SU-DHL-6 (cell line): Measurements from ENCODE around the gene CCR6.

ENCODE experiments used
- H2AFZ ChIP-seq: fragments of 200-600 bp; sonication (generic); 2 replicates; pipeline ENCODE4 v1.6.1; 2014; ENCODE audit warnings: low read depth, mild to moderate bottlenecking, moderate library complexity, mixed read lengths, antibody characterized with exemption, low read length; ENCODE audit not compliant: severe bottlenecking
- H3F3A ChIP-seq: fragments of 200-600 bp; shearing (Covaris generic); 2 replicates; pipeline ENCODE4 v1.6.0; 2016; ENCODE audit warnings: antibody characterized with exemption, mild to moderate bottlenecking; ENCODE audit not compliant: insufficient read depth
- H3K27ac ChIP-seq: fragments of 200-600 bp; sonication (generic); 2 replicates; pipeline ENCODE4 v1.5.1; 2016; ENCODE audit warnings: low read depth, mild to moderate bottlenecking, low read length, moderate library complexity, mixed read lengths
- H3K27me3 ChIP-seq: fragments of 200-600 bp; sonication (generic), shearing (Covaris generic); 2 replicates; pipeline ENCODE4 v1.6.0; 2014; ENCODE audit warnings: mild to moderate bottlenecking, low read length
- H3K36me3 ChIP-seq: fragments of 200-600 bp; sonication (generic); 2 replicates; pipeline ENCODE4 v1.6.1; 2014; ENCODE audit warnings: mild to moderate bottlenecking, low read length, mixed read lengths
- H3K4me2 ChIP-seq: fragments of 300-600, 200-600 bp; shearing (Covaris generic), sonication (generic); 2 replicates; pipeline ENCODE4 v1.6.0; 2014; ENCODE audit warnings: low read length, low read depth, mild to moderate bottlenecking; ENCODE audit not compliant: poor library complexity, severe bottlenecking
- H3K4me3 ChIP-seq: fragments of 200-600 bp; sonication (generic); 2 replicates; pipeline ENCODE4 v1.5.1; 2014; ENCODE audit warnings: antibody characterized with exemption, low read length, mild to moderate bottlenecking, mixed read lengths; ENCODE audit not compliant: insufficient read depth, poor library complexity, severe bottlenecking
- H3K79me2 ChIP-seq: fragments of 200-600 bp; sonication (generic); 2 replicates; pipeline ENCODE4 v1.6.1; 2014; ENCODE audit warnings: mild to moderate bottlenecking, low read length, moderate library complexity; ENCODE audit not compliant: insufficient read depth
- H3K9ac ChIP-seq: fragments of 200-600 bp; sonication (generic); 2 replicates; pipeline ENCODE4 v1.7.0; 2014; ENCODE audit warnings: mild to moderate bottlenecking, low read length
- H3K9me2 ChIP-seq: fragments of 200-600 bp; sonication (generic); replicated peaks from 2 replicates; pipeline ENCODE4 v1.6.1; 2014; ENCODE audit warnings: low read length; ENCODE audit not compliant: insufficient read depth
- H3K9me3 ChIP-seq: fragments of 200-600 bp; sonication (generic); 2 replicates; pipeline ENCODE4 v1.6.1; 2014; ENCODE audit warnings: low read length, mixed read lengths; ENCODE audit not compliant: insufficient read depth
- H4K20me1 ChIP-seq: fragments of 200-600 bp; sonication (generic); 2 replicates; pipeline ENCODE4 v1.6.1; 2014; ENCODE audit warnings: low read depth, mild to moderate bottlenecking, antibody characterized with exemption, low read length, moderate library complexity, mixed read lengths
- CTCF ChIP-seq: fragments of 200-600 bp; sonication (generic); IDR thresholded peaks from one replicate; pipeline ENCODE4 v1.5.1; 2017; ENCODE audit warnings: antibody characterized with exemption, mild to moderate bottlenecking, low read length, moderate library complexity; ENCODE audit not compliant: insufficient read depth, poor library complexity, severe bottlenecking
- EZH2phosphoT487 ChIP-seq: fragments of 200-600 bp; sonication (generic), shearing (Covaris generic); conservative IDR thresholded peaks from 2 replicates; pipeline ENCODE4 v1.6.1; 2018; ENCODE audit warnings: mild to moderate bottlenecking, antibody characterized with exemption, low read length, moderate library complexity, mixed read lengths

The CCR6 gene

DNA sequence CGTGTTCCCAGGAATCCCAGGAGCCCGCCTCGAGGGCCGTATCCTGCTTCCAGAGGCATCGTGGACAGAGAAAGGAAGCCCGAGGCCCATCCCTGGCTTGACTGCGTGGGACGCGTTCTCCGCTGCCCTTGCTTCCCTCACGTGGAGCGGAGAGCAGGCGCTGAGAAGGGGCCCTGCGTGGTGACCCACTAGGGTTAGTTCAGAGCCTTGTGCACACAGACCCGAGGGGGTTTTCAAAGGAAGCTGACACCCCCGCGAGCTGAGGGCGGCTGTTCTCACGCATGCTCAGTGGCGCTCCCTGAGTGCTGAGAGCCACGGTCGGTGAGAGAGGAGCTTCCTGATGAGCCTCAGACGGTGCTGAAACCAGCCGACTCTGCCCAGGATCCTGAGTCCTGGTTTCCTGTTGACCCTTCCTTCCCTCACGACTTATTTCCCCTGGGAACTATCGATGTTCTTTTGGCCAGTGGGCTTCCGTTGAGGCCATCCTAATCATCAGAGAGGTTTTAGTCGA lies 28.9 kb upstream of the CCR6 start:
- TF ChIP-seq CTCF (no peak), EZH2phosphoT487 (no peak)
- Histone ChIP-seq H3K9ac (peak overlapping the region; percentile 32), H3K36me3 (no peaks in the 10 kb centered on the region), H3K4me3 (peak overlapping the region; percentile 14), H3K27me3 (no peaks in the 10 kb centered on the region), H3K9me2 (no peaks in the 10 kb centered on the region), H4K20me1 (no peaks in the 10 kb centered on the region), H3K27ac (peak overlapping the region; percentile 92; the same call in 1 of the 2 replicates), H3K79me2 (no peaks in the 10 kb centered on the region), H3K9me3 (no peaks in the 10 kb centered on the region), H3F3A (peaks cover 46% of the 10 kb centered on the region), H2AFZ (no peak overlapping the region), H3K4me2 (peak overlapping the region; percentile 50)

- Histone ChIP-seq H3F3A (peaks cover 42% of the 10 kb centered on the region), H3K4me3 (no peak overlapping the region), H3K27me3 (no peaks in the 10 kb centered on the region), H3K4me2 (peak overlapping the region; percentile 50), H3K27ac (peak overlapping the region; percentile 12; the same call in 1 of the 2 replicates), H4K20me1 (no peaks in the 10 kb centered on the region), H2AFZ (no peak overlapping the region), H3K9ac (peak overlapping the region; percentile 32), H3K36me3 (no peaks in the 10 kb centered on the region), H3K9me3 (no peaks in the 10 kb centered on the region), H3K79me2 (no peaks in the 10 kb centered on the region), H3K9me2 (no peaks in the 10 kb centered on the region)
- TF ChIP-seq EZH2phosphoT487 (no peak), CTCF (no peak)
These were observed 28.5 kb upstream of the CCR6 start for GRCh38 chr6:167094436-167094819.

GRCh38 chr6:167094820-167095637 lies 27.9 kb upstream of the CCR6 start:
- H3K4me2 ChIP-seq = peak overlapping the region; percentile 50
- no peaks in the 10 kb centered on the region for H3K27me3 ChIP-seq
- no peaks in the 10 kb centered on the region for H3K9me3 ChIP-seq
- peak overlapping the region; percentile 32 for H3K9ac ChIP-seq
- TF ChIP-seq EZH2phosphoT487 (no peak), CTCF (no peak)
- no peaks in the 10 kb centered on the region for H3K9me2 ChIP-seq
- H3F3A ChIP-seq = peaks cover 36% of the 10 kb centered on the region
- H3K27ac ChIP-seq = peak overlapping the region; percentile 12; the same call in 1 of the 2 replicates
- H2AFZ ChIP-seq = no peak overlapping the region
- H4K20me1 ChIP-seq = no peaks in the 10 kb centered on the region
- H3K36me3 ChIP-seq = no peaks in the 10 kb centered on the region
- no peak overlapping the region for H3K4me3 ChIP-seq
- no peaks in the 10 kb centered on the region for H3K79me2 ChIP-seq
